H9 (cell line): ENCODE results near the gene THBS2. TPM values are rescaled to one million over a fixed set of nuclear protein-coding genes. Genes with fewer than 3 reads are reported as not detected.

Experiments
- DNase-seq: peaks from one replicate; pipeline ENCODE4 v3.0.0-alpha.2; 2017
- H2AFZ ChIP-seq: one replicate; pipeline ENCODE4 v1.6.1; 2013; ENCODE audit warnings: mild to moderate bottlenecking, low read length, control low read depth, moderate library complexity
- H2AK5ac ChIP-seq: 2 replicates; pipeline ENCODE4 v1.6.1; 2013; ENCODE audit warnings: low read length, control low read depth, mixed read lengths; ENCODE audit not compliant: insufficient read length
- H2BK120ac ChIP-seq: one replicate; pipeline ENCODE4 v1.6.1; 2013; ENCODE audit warnings: low read depth, mild to moderate bottlenecking, low read length, control low read depth, inconsistent platforms; ENCODE audit not compliant: poor library complexity, severe bottlenecking
- H2BK12ac ChIP-seq: 2 replicates; pipeline ENCODE4 v1.6.1; 2013; ENCODE audit warnings: low read length, control low read depth, mixed read lengths, low read depth; ENCODE audit not compliant: insufficient read length
- H2BK15ac ChIP-seq: 2 replicates; pipeline ENCODE4 v1.6.1; 2013; ENCODE audit warnings: low read depth, low read length, control low read depth
- H2BK20ac ChIP-seq: one replicate; pipeline ENCODE4 v1.6.1; 2013; ENCODE audit warnings: low read depth, mild to moderate bottlenecking, low read length, control low read depth, inconsistent platforms; ENCODE audit not compliant: poor library complexity, severe bottlenecking
- H2BK5ac ChIP-seq: 2 replicates; pipeline ENCODE4 v1.6.1; 2013; ENCODE audit warnings: low read length, control low read depth, mixed read lengths; ENCODE audit not compliant: insufficient read length
- H3K14ac ChIP-seq: 2 replicates; pipeline ENCODE4 v1.6.1; 2013; ENCODE audit warnings: low read length, control low read depth; ENCODE audit not compliant: insufficient read depth
- H3K18ac ChIP-seq: 2 replicates; pipeline ENCODE4 v1.6.1; 2013; ENCODE audit warnings: low read depth, mild to moderate bottlenecking, mixed read lengths, low read length, control low read depth; ENCODE audit not compliant: insufficient read length
- H3K23ac ChIP-seq: 2 replicates; pipeline ENCODE4 v1.6.1; 2013; ENCODE audit warnings: low read length, control low read depth, mixed read lengths, low read depth; ENCODE audit not compliant: insufficient read length
- H3K23me2 ChIP-seq: 2 replicates; pipeline ENCODE4 v1.6.1; 2013; ENCODE audit warnings: low read depth, mild to moderate bottlenecking, mixed read lengths, low read length, control low read depth; ENCODE audit not compliant: insufficient read length, poor library complexity, severe bottlenecking
- H3K27ac ChIP-seq: 2 replicates; pipeline ENCODE4 v1.5.1; 2013; ENCODE audit warnings: low read length, control low read depth, mixed read lengths, low read depth; ENCODE audit not compliant: insufficient read length
- H3K27me3 ChIP-seq: 2 replicates; pipeline ENCODE4 v1.6.1; 2013; ENCODE audit warnings: low read length, control low read depth, inconsistent platforms; ENCODE audit not compliant: insufficient read depth
- H3K4ac ChIP-seq: 2 replicates; pipeline ENCODE4 v1.6.1; 2013; ENCODE audit warnings: low read depth, mild to moderate bottlenecking, control low read depth, inconsistent platforms, low read length, moderate library complexity
- H3K4me1 ChIP-seq: 2 replicates; pipeline ENCODE4 v1.6.1; 2013; ENCODE audit warnings: low read length, control low read depth, inconsistent platforms; ENCODE audit not compliant: insufficient read depth
- H3K4me2 ChIP-seq: 2 replicates; pipeline ENCODE4 v1.6.1; 2013; ENCODE audit warnings: low read length, control low read depth, mixed read lengths; ENCODE audit not compliant: insufficient read length, insufficient read depth
- H3K56ac ChIP-seq: 2 replicates; pipeline ENCODE4 v1.6.1; 2013; ENCODE audit warnings: low read depth, mild to moderate bottlenecking, mixed read lengths, low read length, control low read depth; ENCODE audit not compliant: insufficient read length
- H3K79me1 ChIP-seq: 2 replicates; pipeline ENCODE4 v1.6.1; 2013; ENCODE audit warnings: low read depth, mild to moderate bottlenecking, moderate library complexity, low read length, control low read depth, inconsistent platforms; ENCODE audit not compliant: insufficient read depth, poor library complexity, severe bottlenecking
- H3K79me2 ChIP-seq: 2 replicates; pipeline ENCODE4 v1.6.1; 2013; ENCODE audit warnings: low read length, control low read depth, inconsistent platforms; ENCODE audit not compliant: insufficient read depth
- H3K9ac ChIP-seq: 2 replicates; pipeline ENCODE4 v1.6.1; 2013; ENCODE audit warnings: low read length, control low read depth, mixed read lengths; ENCODE audit not compliant: insufficient read length; ENCODE audit errors: extremely low read depth
- H3K9me3 ChIP-seq: one replicate; pipeline ENCODE4 v1.6.1; 2013; ENCODE audit warnings: low read depth, low read length, inconsistent platforms; ENCODE audit not compliant: control insufficient read depth
- H3T11ph ChIP-seq: one replicate; pipeline ENCODE4 v1.6.1; 2013; ENCODE audit warnings: mild to moderate bottlenecking, low read length, control low read depth, inconsistent platforms
- H4K20me1 ChIP-seq: one replicate; pipeline ENCODE4 v1.6.1; 2013; ENCODE audit not compliant: control insufficient read depth, insufficient read length, insufficient read depth
- H4K5ac ChIP-seq: 2 replicates; pipeline ENCODE4 v1.6.1; 2013; ENCODE audit warnings: low read depth, mild to moderate bottlenecking, mixed read lengths, low read length, control low read depth; ENCODE audit not compliant: insufficient read length
- H4K8ac ChIP-seq: replicated peaks from 2 replicates; pipeline ENCODE4 v1.6.1; 2013; ENCODE audit warnings: low read length, control low read depth, mixed read lengths, low read depth; ENCODE audit not compliant: insufficient read length
- H4K91ac ChIP-seq: 2 replicates; pipeline ENCODE4 v1.6.1; 2013; ENCODE audit warnings: low read depth, mild to moderate bottlenecking, moderate library complexity, mixed read lengths, low read length, control low read depth; ENCODE audit not compliant: insufficient read length
- H3K27ac Mint-ChIP-seq, 3 experiments: 2 replicates in 2 of 3; 3 replicates in 1 of 3; pipeline ENCODE4 v1.8.0; 2020 to 2021; ENCODE audit warnings: mixed read lengths in 3 of 3, mild to moderate bottlenecking in 1 of 3, moderate library complexity in 1 of 3
- H3K27me3 Mint-ChIP-seq: 2 replicates; pipeline ENCODE4 v1.8.0; 2021; ENCODE audit warnings: low read depth, mild to moderate bottlenecking, moderate library complexity, mixed read lengths
- H3K36me3 Mint-ChIP-seq, 3 experiments: 2 replicates in 2 of 3; 3 replicates in 1 of 3; pipeline ENCODE4 v1.8.0; 2020 to 2021; ENCODE audit warnings: low read depth in 3 of 3, mixed read lengths in 3 of 3; ENCODE audit not compliant: insufficient read depth in 1 of 3
- H3K4me1 Mint-ChIP-seq, 2 experiments: 2 replicates each; pipeline ENCODE4 v1.8.0; 2020; ENCODE audit warnings: mixed read lengths in 2 of 2
- H3K4me3 Mint-ChIP-seq, 2 experiments: 2 replicates in 1 of 2; 3 replicates in 1 of 2; pipeline ENCODE4 v1.8.0; 2020 to 2021; ENCODE audit warnings: mild to moderate bottlenecking in 2 of 2, mixed read lengths in 2 of 2, moderate library complexity in 1 of 2
- H3K9me3 Mint-ChIP-seq, 2 experiments: 2 replicates in 1 of 2; 3 replicates in 1 of 2; pipeline ENCODE4 v1.8.0; 2020; ENCODE audit warnings: mild to moderate bottlenecking in 2 of 2, mixed read lengths in 2 of 2, moderate library complexity in 1 of 2
- WGBS: extraction: QIAGEN DNeasy Blood & Tissue Kit; methylation state at CpG from one replicate; pipeline ENCODE4 v1.1.7; 2013; ENCODE audit warnings: missing lambda C conversion rate, low lambda C conversion rate, mixed read lengths; ENCODE audit not compliant: insufficient read length; ENCODE audit errors: extremely low coverage; 5-methylcytosine and 5-hydroxymethylcytosine counted together
- total RNA-seq: library from RNA; stranded (reverse); gene quantifications from 2 replicates; pipeline ENCODE4 v1.2.1, GENCODE V29; 2021
- TF ChIP-seq, protein P1 (sequence below): fragments of 200-600 bp; sonication (generic); conservative IDR thresholded peaks from 3 replicates; pipeline ENCODE4 v1.8.0; 2021; ENCODE audit warnings: antibody characterized with exemption, mild to moderate bottlenecking

Gene THBS2
- total RNA-seq, 1 experiment from 2014 or later, result 14.7 TPM

DNA sequence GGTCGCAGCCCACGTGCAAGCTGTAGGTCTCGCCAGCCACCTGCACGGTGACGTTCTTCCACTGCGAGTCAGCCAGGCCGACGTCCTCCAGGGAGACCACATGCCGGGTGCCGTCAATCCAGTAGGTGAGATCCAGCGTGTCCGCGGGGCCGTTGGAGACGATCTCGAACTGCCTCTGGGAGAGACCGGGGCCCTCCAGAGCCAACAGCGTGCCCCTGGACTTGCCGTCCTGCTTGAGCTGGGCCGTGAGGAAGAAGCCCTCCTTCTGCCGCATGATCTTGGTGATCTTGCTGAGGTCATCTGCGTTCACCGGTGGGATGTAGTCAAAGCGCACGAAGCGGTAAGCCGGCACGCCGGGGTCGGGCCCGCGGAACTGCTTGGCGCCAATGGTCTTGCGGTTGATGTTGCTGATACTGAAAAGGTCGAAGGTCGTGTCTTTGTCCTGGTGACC is 5.1 kb downstream of the THBS2 start:
- Histone ChIP-seq H3K4ac (no peak overlapping the region), H2BK15ac (no peak overlapping the region), H2AFZ (no peak overlapping the region), H4K20me1 (no peaks in the 10 kb centered on the region), H3K79me1 (no peaks in the 10 kb centered on the region), H2BK12ac (no peak overlapping the region), H2BK5ac (no peak overlapping the region), H3K4me1 (peaks cover 4% of the 10 kb centered on the region; the same call in 1 of the 2 replicates), H2AK5ac (no peak overlapping the region), H3K14ac (no peak overlapping the region; the same call in 1 of the 2 replicates), H3K9ac (no peak overlapping the region), H3K18ac (no peak overlapping the region), H2BK20ac (no peak overlapping the region), H2BK120ac (no peak overlapping the region), H4K91ac (no peak overlapping the region), H3T11ph (no peak overlapping the region), H4K8ac (no peak overlapping the region), H3K23ac (no peak overlapping the region), H3K4me2 (no peak overlapping the region), H3K27me3 (no peaks in the 10 kb centered on the region; the same call in 1 of the 2 replicates), H3K56ac (no peak overlapping the region), H4K5ac (no peak overlapping the region), H3K27ac (no peak overlapping the region), H3K9me3 (no peaks in the 10 kb centered on the region), H3K23me2 (peaks cover 13% of the 10 kb centered on the region), H3K79me2 (no peaks in the 10 kb centered on the region; the same call in 1 of the 2 replicates)
- Mint-ChIP-seq H3K27me3 (peaks cover 8% of the 10 kb centered on the region), H3K36me3 (peaks cover 22 to 47% (median 32%) of the 10 kb centered on the region in 3 experiments), H3K9me3 (peaks cover 0 to 9% of the 10 kb centered on the region in 2 experiments; a peak in 2 of 5 replicates), H3K4me3 (no peak overlapping the region), H3K27ac (0 out of 7 replicates have a peak overlapping the region, but pooled peaks of 1 of the 3 experiments have one; percentile 62), H3K4me1 (peaks cover 31 to 32% of the 10 kb centered on the region in 2 experiments)
- TF ChIP-seq, protein P1, sequence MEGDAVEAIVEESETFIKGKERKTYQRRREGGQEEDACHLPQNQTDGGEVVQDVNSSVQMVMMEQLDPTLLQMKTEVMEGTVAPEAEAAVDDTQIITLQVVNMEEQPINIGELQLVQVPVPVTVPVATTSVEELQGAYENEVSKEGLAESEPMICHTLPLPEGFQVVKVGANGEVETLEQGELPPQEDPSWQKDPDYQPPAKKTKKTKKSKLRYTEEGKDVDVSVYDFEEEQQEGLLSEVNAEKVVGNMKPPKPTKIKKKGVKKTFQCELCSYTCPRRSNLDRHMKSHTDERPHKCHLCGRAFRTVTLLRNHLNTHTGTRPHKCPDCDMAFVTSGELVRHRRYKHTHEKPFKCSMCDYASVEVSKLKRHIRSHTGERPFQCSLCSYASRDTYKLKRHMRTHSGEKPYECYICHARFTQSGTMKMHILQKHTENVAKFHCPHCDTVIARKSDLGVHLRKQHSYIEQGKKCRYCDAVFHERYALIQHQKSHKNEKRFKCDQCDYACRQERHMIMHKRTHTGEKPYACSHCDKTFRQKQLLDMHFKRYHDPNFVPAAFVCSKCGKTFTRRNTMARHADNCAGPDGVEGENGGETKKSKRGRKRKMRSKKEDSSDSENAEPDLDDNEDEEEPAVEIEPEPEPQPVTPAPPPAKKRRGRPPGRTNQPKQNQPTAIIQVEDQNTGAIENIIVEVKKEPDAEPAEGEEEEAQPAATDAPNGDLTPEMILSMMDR, result no peak
- no CpG with 5 or more reads among the region's 36 CpGs for WGBS
- no peak for DNase-seq
